H1 (cell line): Measurements from ENCODE around the gene DYNLRB2. TPM values are rescaled to one million over a fixed set of nuclear protein-coding genes. Genes with fewer than 3 reads are reported as not detected.

Experiments
- HDAC2 ChIP-seq, 2 experiments: fragments of 300-600 bp in 1 of 2; sonication (generic) in 1 of 2; IDR thresholded peaks; 2 replicates each; pipeline ENCODE4 v1.6.1; 2011 to 2012; ENCODE audit warnings: low read depth in 2 of 2, low read length in 2 of 2, mild to moderate bottlenecking in 2 of 2, moderate library complexity in 2 of 2, borderline replicate concordance in 1 of 2, inconsistent platforms in 1 of 2
- JUN ChIP-seq: IDR thresholded peaks from 2 replicates; pipeline ENCODE4 v1.6.1; 2011; ENCODE audit warnings: low read depth, mild to moderate bottlenecking, improper control_type of control experiment, low read length
- MAFK ChIP-seq: IDR thresholded peaks from 2 replicates; pipeline ENCODE4 v1.6.1; 2012; ENCODE audit warnings: low read depth, mild to moderate bottlenecking, improper control_type of control experiment, low read length
- polyA plus RNA-seq, 7 experiments: library from polyadenylated mRNA; depleted of rRNA in 3 of 7; stranded (reverse) in 5 of 7; unstranded in 2 of 7; fragments of >200 nt in 5 of 7; fragments of 200-250 nt in 2 of 7; gene quantifications; 1 replicate in 5 of 7; 2 replicates in 1 of 7; 4 replicates in 1 of 7; pipeline versions ENCODE4 v1.2.1 to v1.2.3, GENCODE V29; 2011 to 2013; ENCODE audit warnings: missing spikeins in 2 of 7, mixed read lengths in 2 of 7
- total RNA-seq: library from RNA; stranded (reverse); fragmentation: NEBNext Ultra II Directional; extraction: Animal tissue kit (Norgen Biotek cat#: 25700); gene quantifications from 2 replicates; pipeline ENCODE4 v1.2.1, GENCODE V29; 2021

DYNLRB2 gene
- total and polyA plus RNA-seq, 2 of the 8 experiments (the other 6 are each of a cell fraction or from before 2014, with no cell fraction given): not detected

DNA sequence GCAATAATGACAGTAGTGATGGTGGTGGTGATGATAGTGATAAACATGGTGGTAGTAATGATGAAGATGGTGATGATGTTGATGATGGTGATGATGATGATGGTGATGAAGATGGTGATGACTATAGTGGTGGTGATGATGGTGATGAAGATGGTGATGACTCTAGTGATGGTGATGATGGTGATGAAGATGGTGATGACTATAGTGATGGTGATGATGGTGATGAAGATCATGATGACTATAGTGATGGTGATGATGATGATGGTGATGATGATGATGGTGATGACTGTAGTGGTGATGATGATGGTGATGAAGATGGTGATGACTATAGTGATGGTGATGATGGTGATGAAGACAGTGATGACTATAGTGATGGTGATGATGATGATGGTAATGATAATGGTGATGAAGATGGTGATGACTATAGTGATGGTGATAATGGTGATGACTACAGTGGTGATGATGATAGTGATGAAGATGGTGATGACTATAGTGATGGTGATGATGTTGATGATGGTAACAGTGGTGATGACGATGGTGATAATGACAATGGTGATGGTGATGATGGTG lies 35.6 kb downstream of the DYNLRB2 start (continued):
- TF ChIP-seq HDAC2 (IDR thresholded peaks at IDR 0.05; ENCODE audit: borderline replicate concordance in 1 of 2, low read depth in 2 of 2, low read length in 2 of 2) (no peak), JUN (no peak), MAFK (no peak)
